Stimulated activated CD4-positive, alpha-beta T cell treated with anti-CD3 and anti-CD28 coated beads, Interleukin-4, amount 100 ng/mL, for 4 hours (primary cell): ENCODE measurements around the gene ADAMTSL1.

Experiments
- DNase-seq, 2 experiments: peaks; one replicate each; pipeline ENCODE4 v3.0.0-alpha.2; 2020

The ADAMTSL1 gene

DNA sequence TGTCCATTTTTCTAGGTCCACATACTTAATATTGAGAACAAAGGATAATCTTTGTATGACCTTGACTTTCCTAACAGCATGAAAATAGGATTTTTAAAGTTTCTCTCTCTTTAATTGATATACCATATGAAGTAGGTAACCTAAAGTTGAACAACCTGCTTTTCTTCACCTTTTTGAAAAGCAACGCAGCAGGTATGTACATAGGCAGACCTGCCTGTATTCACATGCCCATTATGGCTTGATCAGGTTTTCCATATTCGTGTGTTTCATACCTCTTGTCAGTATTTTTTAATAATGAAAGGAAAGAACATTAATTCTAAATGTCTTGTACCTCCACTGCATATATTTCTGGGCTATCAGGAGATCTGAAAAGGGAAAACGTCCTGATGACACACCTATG is 1.5 kb upstream of the ADAMTSL1 start:
- DNase-seq = no peak

DNA sequence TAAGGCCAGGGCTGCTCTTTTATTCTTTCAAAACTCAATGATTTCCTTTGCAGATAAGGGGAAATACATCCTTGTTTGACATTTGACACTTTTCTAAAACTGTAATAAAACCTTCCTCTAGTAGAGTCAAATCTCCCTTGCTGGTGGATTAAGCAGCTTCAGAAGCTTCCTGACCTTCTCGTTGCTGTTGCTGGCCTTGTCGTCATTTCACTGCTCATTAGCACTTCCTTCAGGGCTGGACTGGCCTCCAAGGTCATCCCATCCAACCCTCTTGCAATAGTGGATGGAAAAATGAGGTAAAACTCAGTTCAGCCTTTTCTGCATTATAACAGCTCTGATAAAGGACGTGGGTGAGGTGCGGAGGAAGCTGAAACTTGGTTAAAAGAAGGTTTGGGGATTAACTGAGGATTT is 1.1 kb upstream of the ADAMTSL1 start:
- DNase-seq = no peak

DNA sequence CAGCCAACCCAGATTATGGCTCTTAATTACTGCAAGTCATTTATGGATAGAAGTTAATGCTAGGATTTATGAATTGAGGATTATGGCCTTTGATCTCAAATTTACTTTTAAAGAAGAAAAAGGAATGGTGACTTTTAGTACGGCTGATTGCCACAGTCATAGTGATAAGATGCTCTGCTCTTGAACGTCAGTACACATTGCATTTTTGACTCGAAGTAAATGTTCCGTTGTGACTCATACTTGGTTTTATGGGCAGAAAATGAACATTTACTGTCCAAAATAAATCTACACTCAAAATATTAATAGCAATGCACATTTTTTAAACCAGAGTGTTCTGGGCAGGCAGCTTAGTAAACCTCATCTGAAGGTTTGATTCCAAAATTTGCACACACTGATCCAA is 830 bp downstream of the ADAMTSL1 start:
- no peak for DNase-seq

DNA sequence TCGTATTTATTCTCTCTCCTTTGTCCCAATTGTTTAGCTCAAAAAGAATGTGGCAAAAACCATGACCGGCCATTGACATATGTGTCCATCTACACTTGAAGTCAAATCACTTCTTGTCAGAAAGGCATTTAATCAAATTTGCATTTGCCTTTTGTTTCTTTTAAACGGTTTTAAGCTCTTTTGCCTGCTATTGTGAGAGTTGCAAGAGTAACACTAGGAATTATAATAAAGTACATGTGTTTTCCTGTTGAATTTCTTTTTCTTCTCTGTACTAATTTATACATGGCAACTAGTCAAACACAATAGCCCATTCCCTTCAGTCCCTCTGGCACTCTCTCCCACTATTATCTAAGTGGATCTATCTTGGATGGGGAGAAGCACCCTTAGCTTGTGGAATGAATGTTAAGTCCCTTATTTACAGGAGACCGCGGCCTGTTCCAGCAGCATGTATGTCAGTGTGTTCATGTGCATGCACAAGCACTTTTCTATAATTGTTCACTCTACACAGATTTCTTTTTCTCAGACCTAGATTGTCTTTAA is 3.2 kb downstream of the ADAMTSL1 start:
- DNase-seq = no peak

DNA sequence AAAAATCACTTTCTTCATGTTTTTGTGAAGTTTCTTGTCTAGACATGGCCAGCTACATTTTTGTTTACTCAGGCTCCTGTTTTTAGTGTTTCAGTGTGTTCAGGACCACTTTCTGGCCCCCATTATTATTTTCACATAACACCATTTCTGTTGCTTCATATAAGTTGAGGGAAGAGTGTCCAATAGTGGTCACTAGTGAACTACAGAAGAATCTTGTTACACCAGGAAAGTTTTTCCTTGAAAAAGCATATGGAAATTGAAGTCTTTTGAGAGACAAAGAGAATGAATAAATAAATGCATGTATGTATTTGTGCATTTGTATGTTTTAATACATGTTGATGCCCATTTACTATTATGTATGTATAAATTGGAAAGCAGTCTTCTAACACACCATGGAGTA is 3.8 kb downstream of the ADAMTSL1 start:
- DNase-seq = no peak

DNA sequence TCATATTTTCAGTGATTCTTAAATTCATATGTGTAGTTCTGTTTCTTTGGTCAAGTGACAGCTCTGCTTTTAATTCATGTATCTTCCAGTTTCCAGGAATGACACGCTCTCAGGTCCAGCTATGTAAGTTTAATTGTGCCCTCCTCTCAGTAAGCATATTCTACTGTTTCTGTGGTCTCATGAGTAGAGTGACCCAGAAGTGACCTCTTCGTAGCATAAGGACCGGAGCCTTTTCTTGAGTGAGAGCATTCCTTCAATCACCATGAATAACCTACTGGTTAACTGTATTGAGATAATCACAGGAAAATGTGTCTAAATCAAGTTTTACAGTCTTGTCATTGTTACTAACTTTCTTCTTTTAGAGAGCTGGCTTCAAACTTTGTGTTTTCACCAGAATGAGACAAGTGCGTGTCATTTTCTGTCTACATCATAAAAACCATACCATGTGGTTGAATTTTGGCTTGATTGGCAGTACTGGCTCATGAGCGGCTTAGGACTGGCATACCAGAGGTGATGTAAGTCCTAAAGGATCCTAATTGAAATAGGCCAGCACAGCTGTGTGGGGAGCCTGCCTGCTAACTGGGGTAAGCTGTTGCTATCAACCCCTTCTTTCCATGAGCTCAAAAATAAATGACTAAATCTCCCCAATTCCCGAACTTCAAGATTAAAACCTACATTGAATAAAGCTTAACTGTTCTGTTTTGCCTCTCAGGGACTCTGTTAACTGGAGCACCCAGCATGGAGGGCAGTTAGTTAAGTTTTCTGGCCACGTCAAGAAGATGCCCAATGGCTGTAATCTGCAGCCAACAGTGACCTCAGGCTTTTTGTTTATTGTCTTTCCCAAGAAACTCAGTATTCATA is 4.8 kb downstream of the ADAMTSL1 start:
- no peak for DNase-seq

DNA sequence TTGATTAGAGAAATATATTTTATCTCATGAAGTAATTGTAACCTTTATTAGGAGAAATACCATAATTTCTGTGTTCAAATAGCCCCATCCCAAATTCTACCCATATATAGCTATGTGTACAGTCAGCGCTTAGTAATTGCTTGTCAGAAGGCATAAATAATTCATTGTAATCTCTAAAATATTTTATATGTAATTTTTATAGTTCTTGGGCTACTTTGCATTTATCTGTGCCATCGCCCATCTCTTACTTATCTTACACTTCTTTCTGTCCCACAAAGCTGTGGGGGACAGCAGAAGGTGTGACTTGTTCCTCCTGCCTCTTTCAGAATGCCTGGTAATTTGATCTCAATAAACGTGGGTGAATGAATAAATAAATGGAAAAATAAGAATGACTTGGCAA is 5.5 kb downstream of the ADAMTSL1 start:
- DNase-seq = no peak

DNA sequence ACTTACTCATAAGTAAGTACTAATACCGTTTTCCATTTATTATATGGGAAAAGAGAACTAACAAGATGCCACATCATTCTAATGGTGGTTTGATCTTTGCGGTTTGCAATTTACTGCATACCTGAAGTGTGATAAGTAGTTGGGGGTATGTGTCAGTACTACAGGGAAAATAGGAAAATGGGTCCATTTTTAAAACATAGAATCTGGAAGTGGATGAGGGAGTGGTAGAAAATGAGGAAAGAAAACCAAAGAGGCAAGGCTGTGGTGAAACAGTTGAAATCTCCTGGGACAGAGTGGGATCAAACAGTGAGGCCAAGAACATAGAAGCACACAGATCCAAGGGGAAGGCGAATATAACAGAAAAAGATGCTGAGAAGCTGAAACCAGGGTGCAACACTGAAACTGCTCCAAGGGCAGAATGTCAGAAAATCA is 6.7 kb downstream of the ADAMTSL1 start:
- no peak for DNase-seq

DNA sequence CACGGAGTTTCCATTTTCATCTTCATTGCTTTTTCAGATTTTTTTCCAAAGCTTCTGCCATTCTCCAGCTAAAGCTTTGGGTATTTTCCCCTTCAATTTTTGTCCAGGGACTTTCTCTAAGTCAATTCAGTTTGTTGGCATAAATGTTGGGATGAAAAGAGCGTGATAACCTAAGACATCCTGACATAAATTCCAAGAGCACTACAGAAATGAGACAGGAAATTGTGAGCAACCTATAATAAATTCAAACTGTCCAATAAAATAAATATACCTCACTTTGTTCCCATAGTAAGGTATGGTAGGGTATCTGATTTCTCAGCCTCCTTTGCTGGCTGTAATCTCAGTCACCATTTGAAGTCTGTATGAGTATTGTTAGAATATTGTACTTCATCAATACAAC is 8.4 kb downstream of the ADAMTSL1 start:
- no peak for DNase-seq

DNA sequence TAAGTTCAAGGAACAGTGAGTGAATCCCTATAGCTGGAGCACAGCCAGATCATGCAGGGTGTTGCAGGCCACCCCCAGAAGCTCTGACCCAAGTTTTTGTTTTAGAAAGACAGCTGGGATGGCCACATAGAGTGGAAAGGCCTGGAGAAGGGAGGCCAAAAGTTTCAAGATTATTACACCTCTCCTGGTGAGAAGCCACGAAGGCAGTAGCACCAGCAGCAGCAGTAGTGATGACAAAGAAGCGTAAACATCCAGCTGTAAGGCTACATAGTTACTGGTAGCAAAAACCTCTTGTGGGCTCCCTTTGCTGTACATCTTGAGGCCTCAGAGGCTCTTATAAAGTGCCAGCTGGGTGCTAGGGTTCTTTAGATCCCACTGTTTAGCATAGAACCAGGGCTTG is 11.8 kb downstream of the ADAMTSL1 start:
- DNase-seq = no peak

DNA sequence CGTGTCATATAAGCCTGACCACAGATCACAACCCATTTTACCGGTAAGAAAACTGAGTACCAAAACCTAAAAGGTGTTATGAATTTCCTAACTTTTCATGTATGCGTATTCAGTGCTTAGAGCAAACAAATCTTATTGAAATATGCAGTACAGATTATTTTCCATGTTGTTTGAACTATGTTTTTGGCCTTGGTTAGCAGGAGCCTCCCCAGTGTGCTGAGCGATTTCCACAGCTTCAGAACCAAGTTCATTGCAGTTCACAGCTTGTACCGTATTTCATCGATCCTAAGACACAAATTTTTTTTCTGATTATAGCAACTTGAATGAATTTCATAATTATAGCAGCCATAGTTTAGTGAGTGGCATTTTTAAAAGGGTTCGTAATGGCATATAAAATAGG is 13.7 kb downstream of the ADAMTSL1 start:
- DNase-seq = no peak

DNA sequence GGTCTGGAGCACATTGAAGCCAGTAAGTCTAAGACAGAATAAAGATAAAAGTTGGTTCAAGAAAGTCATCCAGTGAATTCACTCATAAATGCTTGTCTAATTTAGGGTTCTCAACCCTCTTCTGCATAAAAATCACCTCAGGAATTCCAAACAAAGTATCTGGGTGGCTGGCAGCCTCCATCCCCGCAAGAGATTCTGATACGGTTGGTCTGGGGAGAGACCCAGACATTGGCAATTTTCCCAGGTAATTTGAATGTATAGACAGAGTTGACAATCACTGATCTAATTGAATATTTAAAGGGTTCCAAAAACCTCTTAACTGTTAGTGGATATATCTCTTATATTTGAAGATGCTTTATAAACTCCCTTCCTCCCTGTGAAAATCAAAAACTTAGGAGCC is 14.9 kb downstream of the ADAMTSL1 start:
- no peak for DNase-seq

DNA sequence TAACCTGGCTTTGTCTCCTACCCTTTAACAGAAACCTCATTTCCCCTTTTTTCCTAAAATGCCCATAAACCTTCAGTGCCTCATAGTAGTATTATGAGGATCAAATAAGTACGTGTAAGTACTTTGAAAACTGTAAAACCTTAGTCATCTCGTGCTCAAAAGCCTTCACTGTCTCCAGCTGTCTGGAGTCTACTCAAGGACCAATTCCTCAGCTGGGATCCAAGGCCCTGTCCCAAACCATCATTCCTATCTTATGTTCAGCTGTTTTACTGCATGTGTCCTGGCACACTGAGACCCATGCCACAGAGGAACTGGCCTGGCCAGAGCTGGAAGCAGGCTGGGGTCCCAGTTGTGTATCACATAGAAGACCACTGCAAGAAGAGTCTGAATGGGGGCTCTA is 15.9 kb downstream of the ADAMTSL1 start:
- DNase-seq = no peak

DNA sequence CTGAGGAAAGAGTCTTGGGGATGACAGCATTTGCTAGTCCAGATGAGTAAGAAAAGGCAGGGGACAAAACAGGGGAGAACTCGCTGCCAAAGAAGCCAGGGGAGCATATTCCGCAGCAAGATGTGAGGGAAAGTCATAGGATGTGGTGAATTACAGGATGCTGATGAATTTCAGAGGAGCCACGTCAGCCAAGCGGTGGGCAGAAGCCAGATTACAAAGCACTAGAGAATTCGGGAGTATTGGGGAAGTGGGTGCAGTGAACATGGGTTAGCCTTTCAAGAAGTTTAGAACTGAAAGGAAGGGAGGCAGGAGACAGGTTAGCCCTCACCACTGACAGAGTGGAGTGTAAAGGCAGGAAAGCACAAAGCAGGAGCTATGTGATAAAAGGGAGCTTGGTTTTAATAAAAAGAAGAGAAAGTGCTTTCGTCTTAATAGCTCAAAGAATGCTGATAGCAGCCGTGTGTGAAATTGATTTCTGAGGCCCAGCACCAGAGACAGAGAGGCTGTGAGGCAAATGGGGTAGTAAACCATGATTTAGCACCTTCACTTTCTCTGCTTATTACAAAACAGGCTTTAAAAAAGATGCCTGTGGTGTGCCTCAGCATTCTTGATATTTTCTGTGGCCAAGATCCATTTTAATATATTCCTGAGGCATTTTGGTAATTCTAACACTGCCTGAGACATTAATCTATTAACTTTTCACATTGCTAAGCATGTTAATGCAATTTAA is 16.9 kb downstream of the ADAMTSL1 start:
- no peak for DNase-seq

DNA sequence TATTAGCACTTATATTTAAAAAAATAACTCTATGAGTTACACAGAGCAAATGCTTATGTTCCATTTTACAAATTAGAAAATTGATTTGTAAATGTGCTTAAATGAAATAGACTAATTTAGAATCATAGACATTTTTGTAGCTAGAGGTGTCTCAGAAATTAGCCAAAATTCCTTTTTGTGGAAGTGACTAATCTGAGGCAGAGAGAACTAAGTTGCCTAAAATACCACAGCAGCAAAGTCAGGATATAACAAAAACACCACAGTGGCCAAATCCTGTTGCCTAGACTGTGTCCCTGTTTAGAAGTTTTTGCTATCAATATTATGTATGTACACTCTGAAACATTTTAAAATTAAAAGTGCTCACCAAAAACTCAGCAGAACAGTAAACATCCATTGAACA is 18.7 kb downstream of the ADAMTSL1 start:
- DNase-seq = no peak

DNA sequence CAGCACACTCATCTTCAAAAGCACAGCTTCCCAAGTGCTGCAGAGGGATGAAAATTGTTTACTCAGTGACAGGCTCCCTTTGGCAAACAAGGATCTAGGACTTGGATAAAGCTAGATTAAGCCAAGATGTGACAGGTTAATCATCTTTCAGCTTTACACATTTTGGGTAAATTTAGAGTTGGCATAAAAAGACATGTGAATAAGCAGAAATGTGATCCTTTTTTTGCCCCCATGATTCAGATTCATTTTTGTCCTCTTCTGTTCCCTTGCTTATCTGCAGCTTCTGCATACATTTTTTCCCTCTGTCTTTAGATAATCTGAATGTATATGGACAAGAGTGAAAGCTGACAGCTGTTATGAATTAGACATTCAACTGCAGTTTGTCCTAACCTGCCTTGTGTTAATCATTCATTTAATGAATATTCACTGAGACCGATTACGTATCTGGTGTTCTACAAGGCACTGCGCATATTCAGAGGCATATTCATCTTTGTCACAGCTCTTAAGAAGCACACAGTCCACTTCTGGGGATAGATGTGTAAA is 19.6 kb downstream of the ADAMTSL1 start:
- no peak for DNase-seq

DNA sequence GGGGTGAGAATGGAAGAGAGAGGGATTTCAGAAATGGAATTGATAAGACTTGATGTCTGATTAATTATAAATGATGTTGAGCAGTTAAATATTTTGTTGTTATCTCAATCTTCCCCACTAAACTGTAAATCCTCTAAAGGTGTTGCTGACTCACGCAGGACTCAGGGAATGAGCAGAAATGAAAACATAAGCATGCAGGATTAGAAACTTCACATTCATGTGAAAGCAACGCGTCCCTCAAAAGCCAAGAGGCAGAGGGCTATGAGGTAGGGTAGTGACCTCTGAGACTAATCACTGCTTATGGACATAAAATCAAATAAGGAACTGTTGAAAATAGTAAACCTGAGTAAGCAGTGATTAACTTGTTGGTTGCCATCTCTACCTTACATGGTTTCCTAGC is 21.1 kb downstream of the ADAMTSL1 start:
- no peak for DNase-seq

DNA sequence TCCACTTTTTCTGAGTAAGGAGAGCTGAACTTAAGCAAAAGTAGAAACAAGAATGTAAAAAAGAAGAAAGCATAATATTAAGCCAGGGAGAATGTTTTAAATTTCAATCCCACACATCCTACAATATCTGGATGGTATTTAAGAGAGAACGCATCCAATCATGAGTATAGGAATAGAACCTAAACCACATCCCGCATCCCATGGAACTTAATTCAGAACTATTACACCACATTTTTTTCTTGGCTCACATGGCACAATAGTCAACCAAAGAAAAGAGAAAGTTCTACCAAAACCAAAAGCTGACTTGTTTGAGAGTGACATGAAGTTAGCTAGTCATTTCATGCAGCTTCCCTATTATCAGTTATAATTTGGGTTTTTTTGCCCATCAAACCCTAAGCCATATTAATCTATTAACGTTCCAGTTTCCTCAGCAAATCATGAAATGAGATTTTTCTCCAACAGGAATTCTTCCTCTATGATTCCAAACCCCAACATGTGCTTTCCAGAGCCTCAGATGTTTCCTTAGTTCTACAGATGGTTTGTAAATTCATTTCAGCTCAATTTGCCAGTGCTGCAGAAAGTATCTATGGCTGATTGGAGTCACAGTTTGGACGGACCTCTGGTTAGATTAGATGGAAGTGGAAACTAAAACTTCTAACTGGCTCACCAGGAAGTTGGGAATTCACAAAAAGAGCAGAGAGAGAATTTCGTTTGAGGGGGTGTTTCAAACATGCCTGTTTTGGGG is 22.5 kb downstream of the ADAMTSL1 start:
- no peak for DNase-seq

DNA sequence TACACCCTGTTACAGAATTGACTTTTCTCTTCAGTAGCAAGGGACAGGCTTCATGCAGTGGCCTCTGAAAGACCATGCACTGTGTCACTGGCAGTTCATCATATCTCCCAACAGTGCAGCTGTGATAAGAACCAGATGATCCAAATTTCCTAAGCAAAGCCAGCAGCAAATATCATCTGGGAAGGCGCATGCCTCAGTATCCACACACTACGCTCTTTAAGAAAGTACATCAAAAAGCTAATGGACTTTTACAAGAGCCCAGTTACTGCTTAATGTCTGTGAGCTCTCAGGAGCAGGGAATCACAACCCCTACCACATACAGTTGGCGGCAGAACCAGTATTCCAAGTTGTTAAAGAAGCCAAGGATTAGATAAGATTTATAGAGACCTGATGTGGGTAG is 25.1 kb downstream of the ADAMTSL1 start:
- DNase-seq = no peak

DNA sequence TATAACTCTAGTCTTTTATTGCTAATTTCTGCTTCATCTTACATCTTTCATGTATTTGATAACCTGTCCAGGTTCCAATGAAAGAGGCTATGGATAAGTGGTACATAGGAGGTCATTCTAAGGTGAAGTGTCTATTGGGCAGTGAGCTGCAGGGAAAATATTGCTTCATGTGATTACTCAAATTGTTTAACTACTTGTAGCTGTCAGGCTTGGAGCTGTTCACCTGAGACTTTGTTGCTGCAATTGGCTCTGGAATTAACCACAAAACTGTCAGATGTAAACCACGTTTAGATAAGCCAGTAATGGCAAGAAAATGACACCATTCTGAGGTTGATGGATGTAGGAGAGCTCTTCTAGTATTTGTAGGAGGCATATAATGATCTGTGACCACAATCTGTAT is 26.0 kb downstream of the ADAMTSL1 start:
- DNase-seq = no peak

DNA sequence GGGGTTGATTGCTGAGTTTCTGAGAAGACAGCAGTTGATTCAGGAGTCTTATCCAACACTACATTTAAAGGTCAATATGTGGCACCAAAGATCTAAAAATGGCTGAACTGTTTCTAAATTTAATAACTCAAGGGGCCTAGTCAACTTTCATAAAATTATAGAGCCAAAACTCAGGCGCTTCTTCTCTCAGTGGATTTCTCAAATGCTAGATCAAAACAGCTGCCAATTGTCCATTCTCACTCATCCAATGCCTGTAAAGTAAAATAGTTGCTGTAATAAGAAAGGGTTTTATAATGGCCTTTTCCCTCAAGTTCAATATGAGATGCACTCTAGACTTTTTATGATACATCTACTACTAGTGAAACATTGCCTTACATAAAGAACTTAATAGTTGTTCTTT is 26.5 kb downstream of the ADAMTSL1 start:
- DNase-seq = no peak

DNA sequence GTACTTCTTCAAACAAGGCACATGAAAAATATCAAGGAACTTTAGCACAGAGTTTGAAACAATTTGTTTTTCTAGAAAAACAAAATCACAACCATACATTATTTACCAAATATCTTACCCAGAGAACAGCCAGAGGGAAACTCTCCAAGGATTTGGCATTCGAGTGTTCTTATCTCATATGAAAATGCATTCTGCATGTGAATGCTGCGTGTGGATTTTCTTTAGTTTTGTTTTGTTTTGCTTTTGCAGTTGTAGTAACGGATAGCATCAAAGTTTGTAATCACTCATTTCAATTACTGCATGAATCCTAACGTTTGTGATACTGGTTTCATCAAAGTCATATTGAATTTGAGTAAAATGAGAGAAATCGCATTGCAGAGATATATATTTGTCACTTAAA is 28.0 kb downstream of the ADAMTSL1 start:
- no peak for DNase-seq

DNA sequence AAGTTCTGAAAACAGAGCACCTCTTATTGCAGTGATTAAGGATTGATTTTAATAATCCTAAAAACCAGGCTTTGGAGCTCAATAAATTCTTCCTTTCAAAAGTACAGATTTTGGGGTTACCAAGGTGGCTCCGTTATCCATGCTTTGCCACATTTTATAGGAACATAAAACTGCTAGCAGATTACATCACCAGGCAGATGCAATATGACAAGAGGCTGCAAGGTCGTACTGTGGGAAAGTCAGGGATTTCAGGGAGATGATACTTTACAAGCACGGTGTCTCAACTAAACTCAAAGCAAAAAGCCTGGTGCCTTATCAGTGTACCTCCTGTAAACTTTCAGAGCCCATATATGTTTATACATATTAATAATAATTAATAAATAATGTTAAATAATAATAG is 28.6 kb downstream of the ADAMTSL1 start:
- DNase-seq = no peak
